Neural cell (in vitro differentiated cells): ENCODE data around the gene COCH. TPM values are rescaled to one million over a fixed set of nuclear protein-coding genes. Genes with fewer than 3 reads are reported as not detected.

ENCODE experiments used
- H2AFZ ChIP-seq: fragments of 200-600, 300-800 bp; sonication (generic), shearing (Covaris generic); 2 replicates; pipeline ENCODE4 v1.6.0; 2014; ENCODE audit warnings: low read depth, mild to moderate bottlenecking, antibody characterized with exemption, low read length, moderate library complexity
- H3F3A ChIP-seq: fragments of 200-600 bp; shearing (Covaris generic); 2 replicates; pipeline ENCODE4 v1.6.1; 2016; ENCODE audit warnings: mild to moderate bottlenecking, moderate library complexity, mixed read lengths, antibody characterized with exemption, low read length; ENCODE audit not compliant: insufficient read depth, poor library complexity, severe bottlenecking
- H3K27ac ChIP-seq: fragments of 200-600, 300-800 bp; sonication (generic), shearing (Covaris generic); 2 replicates; pipeline ENCODE4 v1.5.1; 2014; ENCODE audit warnings: mild to moderate bottlenecking, low read length, moderate library complexity
- H3K27me3 ChIP-seq: fragments of 300-800, 200-600 bp; sonication (generic), shearing (Covaris generic); 2 replicates; pipeline ENCODE4 v1.6.0; 2014; ENCODE audit warnings: mild to moderate bottlenecking, low read depth, low read length, moderate library complexity; ENCODE audit not compliant: insufficient read depth
- H3K36me3 ChIP-seq: fragments of 300-800, 200-600 bp; sonication (generic), shearing (Covaris generic); 2 replicates; pipeline ENCODE4 v1.5.1; 2014; ENCODE audit warnings: mild to moderate bottlenecking, antibody characterized with exemption, low read length, moderate library complexity; ENCODE audit not compliant: insufficient read depth
- H3K4me2 ChIP-seq: fragments of 300-800, 200-600 bp; sonication (generic), shearing (Covaris generic); 2 replicates; pipeline ENCODE4 v1.6.0; 2014; ENCODE audit warnings: mild to moderate bottlenecking, low read length
- H3K4me3 ChIP-seq: fragments of 300-800, 200-600 bp; sonication (generic), shearing (Covaris generic); 2 replicates; pipeline ENCODE4 v1.5.1; 2014; ENCODE audit warnings: mild to moderate bottlenecking, low read length, moderate library complexity
- H3K79me2 ChIP-seq: fragments of 200-600 bp; shearing (Covaris generic); replicated peaks from 2 replicates; pipeline ENCODE4 v1.6.0; 2014; ENCODE audit warnings: mild to moderate bottlenecking, low read length, moderate library complexity; ENCODE audit not compliant: insufficient read depth
- H3K9ac ChIP-seq: fragments of 300-800, 200-600 bp; sonication (generic), shearing (Covaris generic); 2 replicates; pipeline ENCODE4 v1.6.1; 2016; ENCODE audit warnings: mild to moderate bottlenecking, low read length, mixed read lengths
- H3K9me2 ChIP-seq: fragments of 200-600 bp; shearing (Covaris generic); 2 replicates; pipeline ENCODE4 v1.6.1; 2016; ENCODE audit warnings: mild to moderate bottlenecking, low read length, mixed read lengths; ENCODE audit not compliant: insufficient read depth
- H3K9me3 ChIP-seq: fragments of 200-600, 300-800 bp; sonication (generic), shearing (Covaris generic); 2 replicates; pipeline ENCODE4 v1.6.1; 2016; ENCODE audit warnings: mild to moderate bottlenecking, mixed run types, low read length, moderate library complexity, mixed read lengths
- H4K20me1 ChIP-seq: fragments of 200-600 bp; shearing (Covaris generic); 2 replicates; pipeline ENCODE4 v1.6.1; 2016; ENCODE audit warnings: mild to moderate bottlenecking, mixed run types; ENCODE audit not compliant: insufficient read depth
- EP300 ChIP-seq: fragments of 450-650 bp; conservative IDR thresholded peaks from 2 replicates; pipeline ENCODE4 v1.6.1; 2014; ENCODE audit warnings: antibody characterized with exemption, mild to moderate bottlenecking, moderate library complexity; ENCODE audit not compliant: poor library complexity, severe bottlenecking
- EZH2 ChIP-seq: fragments of 200-600, 300-800 bp; shearing (Covaris generic), sonication (generic); IDR thresholded peaks from 2 replicates; pipeline ENCODE4 v1.6.1; 2014; ENCODE audit warnings: antibody characterized with exemption, low read length, borderline replicate concordance, mild to moderate bottlenecking; ENCODE audit not compliant: insufficient read depth, poor library complexity, severe bottlenecking
- MXI1 ChIP-seq: fragments of 450-650 bp; conservative IDR thresholded peaks from 2 replicates; pipeline ENCODE4 v1.6.1; 2014; ENCODE audit warnings: antibody characterized with exemption, mild to moderate bottlenecking; ENCODE audit not compliant: poor library complexity, severe bottlenecking
- POLR2AphosphoS5 ChIP-seq: IDR thresholded peaks from 2 replicates; pipeline ENCODE4 v1.6.1; 2012
- RAD21 ChIP-seq: fragments of 450-650 bp; conservative IDR thresholded peaks from 2 replicates; pipeline ENCODE4 v1.6.1; 2014; ENCODE audit warnings: antibody characterized with exemption, mild to moderate bottlenecking, moderate library complexity
- SMC3 ChIP-seq: fragments of 450-650 bp; conservative IDR thresholded peaks from 2 replicates; pipeline ENCODE4 v1.6.1; 2014; ENCODE audit warnings: antibody characterized with exemption, mild to moderate bottlenecking, moderate library complexity; ENCODE audit not compliant: poor library complexity
- TAF1 ChIP-seq: IDR thresholded peaks from 2 replicates; pipeline ENCODE4 v1.6.1; 2012; ENCODE audit warnings: low read depth
- polyA plus RNA-seq: library from polyadenylated mRNA; depleted of rRNA; stranded (reverse); fragments of >200 nt; gene quantifications from 2 replicates; pipeline ENCODE4 v1.2.3, GENCODE V29; 2014
- TF ChIP-seq, protein P1 (sequence below): fragments of 450-650 bp; IDR thresholded peaks from 2 replicates; pipeline ENCODE4 v1.5.1; 2014; ENCODE audit warnings: antibody characterized with exemption, mild to moderate bottlenecking, moderate library complexity; ENCODE audit not compliant: poor library complexity, severe bottlenecking
- TF ChIP-seq, protein P2 (sequence below): IDR thresholded peaks from 2 replicates; pipeline ENCODE4 v1.6.1; 2012; ENCODE audit warnings: borderline replicate concordance

The COCH gene
- polyA plus RNA-seq, 1 donor from 2014 or later = 45.0 TPM

DNA sequence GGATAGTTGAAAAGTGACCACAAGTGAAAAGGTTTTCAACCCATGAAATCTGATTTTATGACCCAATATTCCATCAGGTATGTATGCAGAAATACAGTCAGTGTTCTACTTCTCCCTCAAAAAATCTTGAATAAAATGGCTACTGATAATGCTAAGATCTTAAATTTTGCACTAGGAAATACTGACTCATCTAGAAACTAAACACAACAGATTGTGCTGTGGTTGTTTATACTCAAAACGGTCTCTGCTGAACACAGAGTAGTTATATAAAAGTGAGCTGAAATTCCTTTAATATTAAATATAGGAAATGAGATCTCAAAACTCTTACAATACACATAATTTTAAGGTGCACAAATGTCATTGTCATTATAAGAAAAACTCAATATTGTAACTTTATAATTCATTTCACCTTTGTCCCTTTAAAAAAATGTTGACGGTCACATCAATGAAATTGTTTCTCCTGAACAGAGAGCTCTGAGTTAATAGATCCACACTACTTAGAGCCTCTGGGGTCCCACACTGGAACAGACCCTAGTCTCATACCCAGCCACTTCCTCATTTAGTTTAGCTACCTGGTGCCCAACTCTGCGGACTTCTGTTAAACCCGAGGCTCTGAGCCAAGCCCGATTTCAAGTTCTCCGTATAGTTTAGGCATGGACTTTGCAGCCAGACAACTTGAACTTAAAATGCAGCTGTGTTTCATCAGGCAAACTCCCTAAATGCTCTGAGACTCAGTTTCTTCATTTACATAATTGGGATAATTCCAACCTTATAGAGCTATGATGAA, 9.3 kb downstream of the COCH start:
- TF ChIP-seq EP300 (no peak), RAD21 (no peak), SMC3 (no peak), POLR2AphosphoS5 (no peak), EZH2 (no peak), MXI1 (no peak), TAF1 (no peak)
- TF ChIP-seq, protein P1, sequence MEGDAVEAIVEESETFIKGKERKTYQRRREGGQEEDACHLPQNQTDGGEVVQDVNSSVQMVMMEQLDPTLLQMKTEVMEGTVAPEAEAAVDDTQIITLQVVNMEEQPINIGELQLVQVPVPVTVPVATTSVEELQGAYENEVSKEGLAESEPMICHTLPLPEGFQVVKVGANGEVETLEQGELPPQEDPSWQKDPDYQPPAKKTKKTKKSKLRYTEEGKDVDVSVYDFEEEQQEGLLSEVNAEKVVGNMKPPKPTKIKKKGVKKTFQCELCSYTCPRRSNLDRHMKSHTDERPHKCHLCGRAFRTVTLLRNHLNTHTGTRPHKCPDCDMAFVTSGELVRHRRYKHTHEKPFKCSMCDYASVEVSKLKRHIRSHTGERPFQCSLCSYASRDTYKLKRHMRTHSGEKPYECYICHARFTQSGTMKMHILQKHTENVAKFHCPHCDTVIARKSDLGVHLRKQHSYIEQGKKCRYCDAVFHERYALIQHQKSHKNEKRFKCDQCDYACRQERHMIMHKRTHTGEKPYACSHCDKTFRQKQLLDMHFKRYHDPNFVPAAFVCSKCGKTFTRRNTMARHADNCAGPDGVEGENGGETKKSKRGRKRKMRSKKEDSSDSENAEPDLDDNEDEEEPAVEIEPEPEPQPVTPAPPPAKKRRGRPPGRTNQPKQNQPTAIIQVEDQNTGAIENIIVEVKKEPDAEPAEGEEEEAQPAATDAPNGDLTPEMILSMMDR = no peak
- TF ChIP-seq, protein P2, sequence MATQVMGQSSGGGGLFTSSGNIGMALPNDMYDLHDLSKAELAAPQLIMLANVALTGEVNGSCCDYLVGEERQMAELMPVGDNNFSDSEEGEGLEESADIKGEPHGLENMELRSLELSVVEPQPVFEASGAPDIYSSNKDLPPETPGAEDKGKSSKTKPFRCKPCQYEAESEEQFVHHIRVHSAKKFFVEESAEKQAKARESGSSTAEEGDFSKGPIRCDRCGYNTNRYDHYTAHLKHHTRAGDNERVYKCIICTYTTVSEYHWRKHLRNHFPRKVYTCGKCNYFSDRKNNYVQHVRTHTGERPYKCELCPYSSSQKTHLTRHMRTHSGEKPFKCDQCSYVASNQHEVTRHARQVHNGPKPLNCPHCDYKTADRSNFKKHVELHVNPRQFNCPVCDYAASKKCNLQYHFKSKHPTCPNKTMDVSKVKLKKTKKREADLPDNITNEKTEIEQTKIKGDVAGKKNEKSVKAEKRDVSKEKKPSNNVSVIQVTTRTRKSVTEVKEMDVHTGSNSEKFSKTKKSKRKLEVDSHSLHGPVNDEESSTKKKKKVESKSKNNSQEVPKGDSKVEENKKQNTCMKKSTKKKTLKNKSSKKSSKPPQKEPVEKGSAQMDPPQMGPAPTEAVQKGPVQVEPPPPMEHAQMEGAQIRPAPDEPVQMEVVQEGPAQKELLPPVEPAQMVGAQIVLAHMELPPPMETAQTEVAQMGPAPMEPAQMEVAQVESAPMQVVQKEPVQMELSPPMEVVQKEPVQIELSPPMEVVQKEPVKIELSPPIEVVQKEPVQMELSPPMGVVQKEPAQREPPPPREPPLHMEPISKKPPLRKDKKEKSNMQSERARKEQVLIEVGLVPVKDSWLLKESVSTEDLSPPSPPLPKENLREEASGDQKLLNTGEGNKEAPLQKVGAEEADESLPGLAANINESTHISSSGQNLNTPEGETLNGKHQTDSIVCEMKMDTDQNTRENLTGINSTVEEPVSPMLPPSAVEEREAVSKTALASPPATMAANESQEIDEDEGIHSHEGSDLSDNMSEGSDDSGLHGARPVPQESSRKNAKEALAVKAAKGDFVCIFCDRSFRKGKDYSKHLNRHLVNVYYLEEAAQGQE = no peak
- H3K4me2 ChIP-seq = no peak overlapping the region
- no peaks in the 10 kb centered on the region for H3F3A ChIP-seq
- no peak overlapping the region for H3K4me3 ChIP-seq
- H3K9ac ChIP-seq = no peak overlapping the region
- no peaks in the 10 kb centered on the region for H3K27me3 ChIP-seq
- H3K9me3 ChIP-seq = no peaks in the 10 kb centered on the region
- no peaks in the 10 kb centered on the region for H4K20me1 ChIP-seq
- H3K36me3 ChIP-seq = no peaks in the 10 kb centered on the region
- H2AFZ ChIP-seq = no peak overlapping the region
- no peaks in the 10 kb centered on the region for H3K9me2 ChIP-seq
- H3K79me2 ChIP-seq = no peaks in the 10 kb centered on the region
- no peak overlapping the region for H3K27ac ChIP-seq

DNA sequence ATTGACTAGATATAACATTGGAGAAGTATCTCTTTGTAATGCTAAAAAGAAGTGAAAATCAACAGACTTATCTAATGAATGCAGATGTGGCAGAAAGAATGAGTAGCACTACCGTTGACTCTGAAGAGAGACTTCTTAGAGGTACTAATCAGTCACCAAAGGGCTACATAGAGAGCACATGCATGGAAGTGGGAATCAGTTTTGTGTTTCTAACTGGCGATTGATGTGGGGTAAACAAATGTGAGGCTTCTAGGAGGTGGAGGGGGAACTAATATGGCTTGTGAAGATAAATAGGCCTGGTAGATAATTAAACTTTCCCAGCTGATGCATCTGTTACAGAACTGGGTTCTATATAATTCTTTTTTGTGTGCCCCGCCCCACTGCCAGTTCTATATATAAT, 10.5 kb downstream of the COCH start:
- no peaks in the 10 kb centered on the region for H4K20me1 ChIP-seq
- H3K4me3 ChIP-seq = no peak overlapping the region
- no peaks in the 10 kb centered on the region for H3K79me2 ChIP-seq
- no peak overlapping the region for H3K4me2 ChIP-seq
- no peaks in the 10 kb centered on the region for H3K36me3 ChIP-seq
- H3K27ac ChIP-seq = no peak overlapping the region
- no peak overlapping the region for H2AFZ ChIP-seq
- no peaks in the 10 kb centered on the region for H3K27me3 ChIP-seq
- no peaks in the 10 kb centered on the region for H3K9me2 ChIP-seq
- H3K9ac ChIP-seq = no peak overlapping the region
- H3F3A ChIP-seq = no peaks in the 10 kb centered on the region
- no peaks in the 10 kb centered on the region for H3K9me3 ChIP-seq
- TF ChIP-seq EP300 = no peak
- TF ChIP-seq, protein P1 = no peak
- no peak for TF ChIP-seq TAF1
- TF ChIP-seq, protein P2 = no peak
- no peak for TF ChIP-seq RAD21
- no peak for TF ChIP-seq MXI1
- no peak for TF ChIP-seq POLR2AphosphoS5
- TF ChIP-seq SMC3 = no peak
- TF ChIP-seq EZH2 = no peak
